NCI-H2196 (cell line): Measurements from ENCODE around the gene RILP.

Experiments
- DNase-seq: peaks from one replicate; lab custom pipeline; 2025; ENCODE audit not compliant: unreplicated experiment; lab: John Stamatoyannopoulos, UW

Gene RILP

DNA sequence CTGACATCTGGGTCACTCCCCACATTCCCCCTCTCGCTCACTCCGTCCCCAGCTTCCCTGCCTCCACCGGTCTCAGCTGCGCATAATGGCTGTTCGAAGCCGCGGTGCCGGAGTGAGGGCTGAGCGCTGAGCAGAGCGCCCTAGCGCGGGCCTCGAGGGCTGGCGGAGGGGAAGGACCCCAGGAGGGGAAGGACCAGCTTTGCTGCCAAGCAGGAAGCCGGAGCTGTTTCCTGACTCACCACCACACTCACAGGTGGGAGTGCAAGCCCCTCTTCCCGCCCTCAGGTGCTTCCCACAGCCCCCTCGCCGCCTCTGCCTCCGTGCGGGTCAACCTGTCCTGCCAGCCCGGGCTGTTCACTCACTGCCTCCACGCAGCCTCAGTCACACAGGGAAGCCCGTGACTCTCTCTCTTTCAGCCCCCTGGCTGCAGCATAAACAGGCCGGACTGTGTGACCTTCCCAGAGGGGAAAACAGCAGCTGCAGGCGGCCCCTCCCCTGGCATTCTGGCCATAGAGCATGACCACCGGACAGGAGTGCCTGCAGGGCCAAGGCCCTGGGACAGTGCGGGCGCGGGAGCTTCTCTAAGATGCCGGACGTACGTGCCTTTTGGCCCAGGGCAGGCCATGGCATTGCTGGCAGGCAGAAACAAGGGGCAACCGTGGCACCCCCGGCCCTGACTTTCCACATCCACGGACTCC lies 44.7 kb downstream of the RILP start:
- no peak for DNase-seq

DNA sequence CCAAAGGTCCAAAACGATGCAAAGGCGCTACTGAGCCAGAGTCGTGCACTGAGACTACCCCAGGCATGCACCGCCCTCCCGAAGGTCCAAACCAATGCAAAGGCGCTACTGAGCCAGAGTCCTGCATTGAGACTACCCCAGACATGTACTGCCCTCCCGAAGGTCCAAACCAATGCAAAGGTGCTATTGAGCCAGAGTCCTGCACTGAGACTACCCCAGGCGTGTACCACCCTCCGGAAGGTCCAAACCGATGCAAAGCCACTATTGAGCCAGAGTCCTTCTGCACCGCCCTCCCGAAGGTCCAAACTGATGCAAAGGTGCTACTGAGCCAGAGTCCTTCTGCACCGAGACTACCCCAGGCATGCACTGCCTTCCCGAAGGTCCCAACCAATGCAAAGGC lies 48.1 kb downstream of the RILP start:
- DNase-seq, result no peak

DNA sequence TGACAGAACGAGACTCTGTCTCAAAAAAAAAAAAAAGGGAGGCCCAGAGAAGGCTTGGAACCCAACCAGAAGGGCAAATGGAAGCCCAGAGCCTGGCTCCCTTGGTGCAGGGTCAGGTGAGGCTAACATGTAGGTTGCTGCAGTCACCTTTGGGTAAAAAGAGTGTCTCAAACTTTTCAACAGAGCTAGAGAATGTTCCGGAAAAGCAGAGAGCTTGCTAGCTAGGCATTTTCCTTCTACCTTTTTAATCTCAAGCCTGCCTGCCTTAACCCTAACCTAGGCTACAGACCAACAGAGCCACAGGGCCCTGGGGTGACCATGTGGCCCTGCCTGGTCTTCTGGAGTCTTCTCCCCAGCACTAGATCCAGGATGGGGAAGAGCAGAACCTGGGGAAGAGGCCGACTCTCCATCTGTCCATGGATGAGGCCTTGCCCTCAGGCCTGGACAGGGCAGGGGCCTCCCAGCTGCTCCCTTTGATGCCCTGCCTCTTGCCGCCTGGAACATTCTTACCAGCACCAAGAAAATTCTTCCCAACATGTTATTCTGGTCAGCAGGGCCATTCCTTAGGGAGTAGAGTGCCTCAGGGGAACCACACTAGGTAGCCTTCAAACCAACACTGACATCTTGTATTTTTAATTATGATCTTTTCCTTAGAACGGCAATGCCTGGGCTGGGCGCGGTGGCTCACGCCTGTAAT lies 51.1 kb downstream of the RILP start:
- no peak for DNase-seq

DNA sequence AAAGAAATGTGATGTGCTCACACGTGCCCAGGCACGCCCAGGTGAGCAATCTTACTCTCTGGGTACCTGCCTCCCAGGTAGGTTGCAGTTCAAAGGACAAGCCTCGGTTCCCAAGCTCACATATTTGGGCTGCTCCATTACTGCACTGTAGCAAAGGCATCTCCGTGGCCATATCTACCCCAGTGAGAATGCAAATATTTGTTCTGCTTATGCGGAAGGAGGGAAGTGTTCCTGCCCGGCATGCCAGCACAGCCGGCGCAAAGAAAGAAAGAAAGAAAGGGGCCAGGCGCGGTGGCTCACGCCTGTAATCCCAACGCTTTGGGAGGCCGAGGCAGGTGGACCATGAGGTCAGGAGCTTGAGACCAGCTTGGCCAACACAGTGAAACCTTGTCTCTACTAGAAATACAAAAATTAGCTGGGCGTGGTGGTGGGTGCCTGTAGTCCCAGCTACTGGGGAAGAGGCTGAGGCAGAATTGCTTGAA lies 51.8 kb downstream of the RILP start:
- no peak for DNase-seq
